Measurements from ENCODE around the gene COMMD7. TPM values are rescaled to one million over a fixed set of nuclear protein-coding genes. Genes with fewer than 3 reads are reported as not detected.
A peak's percentile ranks its signal among the peaks of the same experiment; 100 is the strongest.

COMMD7 gene
- polyA plus RNA-seq (2012; ENCODE audit: insufficient read depth, insufficient read length) = 41.9 TPM

- DNase-seq (ENCODE audit: low read depth, low spot score) = peak; percentile 44
- H3K4me3 ChIP-seq (ENCODE audit: low read length) = peak within 1 kb of the TSS; percentile 65
Measured at GRCh38 chr20:32743237-32744112, at the start of gene COMMD7. Gene COMMD7 (minus strand): TSS chr20:32743467. CDS start chr20:32743391, 76 bp downstream.

DNA sequence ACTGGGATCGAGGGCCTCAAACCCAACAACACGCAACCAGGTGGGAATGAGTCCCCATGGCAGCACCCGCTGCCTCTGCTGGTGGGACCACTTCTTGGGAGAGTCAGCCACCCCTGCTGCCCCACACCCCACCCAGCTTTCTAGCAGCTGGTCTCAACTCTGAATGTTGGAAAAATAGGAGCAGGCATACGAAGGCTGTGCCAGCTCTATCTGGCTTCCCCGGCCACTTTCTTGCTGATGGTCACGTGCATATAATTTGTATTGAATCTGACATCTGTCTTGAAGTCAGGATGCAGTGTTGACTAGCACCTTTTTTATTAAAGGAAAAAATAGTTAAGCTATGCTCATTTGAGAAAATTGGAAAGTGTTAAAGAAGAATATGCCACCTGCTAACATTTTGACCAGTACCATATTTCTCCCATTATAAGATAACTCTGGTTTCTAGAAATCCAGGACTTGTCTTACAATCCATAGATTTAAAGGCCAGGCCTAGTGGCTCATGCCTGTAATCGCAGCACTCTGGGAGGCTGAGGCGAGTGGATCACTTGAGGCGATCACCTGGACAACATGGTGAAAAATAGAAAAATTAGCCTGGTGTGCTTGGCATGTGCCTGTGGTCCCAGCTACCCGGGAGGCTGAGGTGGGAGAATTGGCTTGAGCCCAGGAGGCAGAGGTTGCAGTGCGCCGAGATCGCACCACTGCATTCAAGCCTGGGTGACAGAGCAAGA, 49.6 kb upstream of the COMMD7 start:
- no peak for DNase-seq (ENCODE audit: low read depth, low spot score)
- no peak overlapping the region for H3K4me3 ChIP-seq (ENCODE audit: low read length)

GRCh38 chr20:32792316-32792715, 49.0 kb upstream of the COMMD7 start:
- H3K4me3 ChIP-seq (ENCODE audit: low read length) = no peak overlapping the region
- no peak for DNase-seq (ENCODE audit: low read depth, low spot score)

DNA sequence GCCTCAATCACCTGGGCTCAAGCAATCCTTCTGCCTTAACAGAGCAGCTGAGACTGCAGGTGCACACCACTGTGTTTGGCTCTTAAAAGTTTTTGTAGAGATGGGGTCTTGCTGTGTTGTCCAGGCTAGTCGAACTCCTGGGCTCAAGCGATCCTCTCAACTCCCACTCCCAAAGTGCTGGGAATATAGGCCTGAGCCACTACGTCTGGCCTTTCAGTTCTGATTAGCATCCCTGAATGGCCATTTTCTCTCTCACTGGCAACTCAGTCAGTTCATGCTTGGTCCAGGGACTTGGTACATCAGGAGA, 47.4 kb upstream of the COMMD7 start:
- DNase-seq (ENCODE audit: low read depth, low spot score) = no peak
- no peak overlapping the region for H3K4me3 ChIP-seq (ENCODE audit: low read length)

DNA sequence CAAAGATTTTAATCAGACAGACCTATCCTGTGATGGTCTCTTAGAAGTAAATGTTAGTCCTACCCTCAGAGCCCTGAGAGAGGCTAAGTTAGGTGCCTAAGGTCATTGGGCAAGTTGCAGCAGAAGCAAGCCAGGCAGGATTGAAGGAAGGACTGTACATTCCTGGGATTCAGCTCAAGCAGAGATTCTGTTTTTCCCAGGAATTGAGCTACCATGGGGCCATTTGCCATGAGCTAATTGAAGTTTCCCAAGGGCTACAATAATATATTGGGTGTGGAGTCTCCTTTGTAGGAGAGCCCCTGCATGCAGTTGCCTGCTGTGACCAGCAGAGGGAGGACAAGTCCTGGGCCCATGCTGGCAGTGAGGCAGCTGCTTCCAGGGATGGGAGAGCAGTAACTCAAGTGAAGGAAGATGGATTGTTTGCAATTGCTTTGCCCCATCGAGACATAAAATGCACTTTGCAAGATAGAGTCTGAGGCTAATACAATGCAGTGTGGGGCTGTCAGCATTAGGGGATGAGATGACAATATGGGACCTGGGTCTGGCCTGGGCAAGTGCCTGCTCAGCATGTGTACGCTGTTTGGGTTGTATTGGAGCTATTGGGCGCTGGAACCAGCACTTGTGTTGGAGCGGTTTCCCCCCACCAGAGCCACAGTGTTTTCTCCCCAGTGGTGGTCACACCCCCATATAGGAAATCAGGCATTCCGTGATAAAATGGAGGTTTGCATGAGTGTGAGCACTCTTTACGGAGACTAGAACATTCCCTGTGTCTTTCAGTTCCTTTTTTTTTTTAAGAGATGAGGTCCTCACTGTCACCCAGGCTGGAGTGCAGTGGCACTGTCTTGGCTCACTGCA, 46.9 kb upstream of the COMMD7 start:
- DNase-seq (ENCODE audit: low read depth, low spot score) = peak; percentile 64
- H3K4me3 ChIP-seq (ENCODE audit: low read length) = no peak overlapping the region

DNA sequence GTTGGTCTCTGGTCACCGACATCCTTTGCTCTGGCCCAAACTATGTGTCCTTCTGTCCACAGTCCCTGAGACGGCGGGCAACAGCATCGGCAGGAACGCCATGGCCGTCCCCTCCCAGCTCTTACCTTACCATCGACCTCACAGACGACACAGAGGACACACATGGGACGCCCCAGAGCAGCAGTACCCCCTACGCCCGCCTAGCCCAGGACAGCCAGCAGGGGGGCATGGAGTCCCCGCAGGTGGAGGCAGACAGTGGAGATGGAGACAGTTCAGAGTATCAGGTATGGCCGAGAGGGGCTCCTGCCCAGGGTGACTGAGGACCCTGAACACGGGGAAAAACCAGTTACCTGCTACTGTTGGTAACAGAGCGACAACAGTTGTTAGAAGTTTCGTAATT, 43.9 kb upstream of the COMMD7 start:
- DNase-seq (ENCODE audit: low read depth, low spot score) = no peak
- no peak overlapping the region for H3K4me3 ChIP-seq (ENCODE audit: low read length)

DNA sequence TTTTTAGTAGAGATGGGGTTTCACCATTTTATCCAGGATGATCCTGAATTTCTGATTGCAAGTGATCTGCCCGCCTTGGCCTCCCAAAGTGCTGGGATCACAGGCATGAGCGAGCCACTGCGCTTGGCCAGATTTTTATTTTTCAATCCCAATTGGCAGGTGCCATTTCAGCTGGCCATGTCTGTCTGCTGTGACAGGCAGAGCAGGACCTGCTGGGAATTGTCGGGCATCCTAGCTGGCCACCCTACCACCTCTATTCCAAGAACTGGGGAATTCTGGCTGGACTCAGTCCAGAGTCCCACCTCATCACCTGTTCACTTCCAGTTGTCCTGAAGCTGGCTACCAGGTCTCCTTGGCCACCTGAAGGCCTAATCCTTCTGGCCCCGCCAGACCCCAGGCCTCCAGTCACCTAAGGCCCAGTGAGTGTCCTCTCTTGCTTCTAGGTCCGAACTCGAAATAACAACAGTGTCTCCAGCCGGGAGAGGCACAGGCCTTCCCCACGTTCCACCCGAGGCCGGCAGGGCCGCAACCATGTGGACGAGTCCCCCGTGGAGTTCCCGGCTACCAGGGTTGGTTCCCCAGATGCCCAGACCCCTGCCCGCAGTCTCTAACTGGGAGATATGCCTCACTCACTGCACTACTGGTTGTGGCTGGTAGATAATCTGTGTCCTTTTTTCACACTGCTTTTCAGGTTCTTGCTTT, 42.9 kb upstream of the COMMD7 start:
- no peak overlapping the region for H3K4me3 ChIP-seq (ENCODE audit: low read length)

GRCh38 chr20:32784369-32785080, 41.3 kb upstream of the COMMD7 start:
- no peak for DNase-seq (ENCODE audit: low read depth, low spot score)

More for the DNA sequence above, 42.9 kb upstream of the COMMD7 start:
- DNase-seq (ENCODE audit: low read depth, low spot score) = no peak

GRCh38 chr20:32780749-32781655, 37.7 kb upstream of the COMMD7 start:
- H3K4me3 ChIP-seq (ENCODE audit: low read length) = no peak overlapping the region
- no peak for DNase-seq (ENCODE audit: low read depth, low spot score)

More at GRCh38 chr20:32784369-32785080, 41.3 kb upstream of the COMMD7 start:
- H3K4me3 ChIP-seq (ENCODE audit: low read length) = no peak overlapping the region

GRCh38 chr20:32780278-32780677, 37.0 kb upstream of the COMMD7 start:
- H3K4me3 ChIP-seq (ENCODE audit: low read length) = no peak overlapping the region
- no peak for DNase-seq (ENCODE audit: low read depth, low spot score)

GRCh38 chr20:32779500-32780211, 36.4 kb upstream of the COMMD7 start:
- no peak overlapping the region for H3K4me3 ChIP-seq (ENCODE audit: low read length)
- DNase-seq (ENCODE audit: low read depth, low spot score) = no peak

DNA sequence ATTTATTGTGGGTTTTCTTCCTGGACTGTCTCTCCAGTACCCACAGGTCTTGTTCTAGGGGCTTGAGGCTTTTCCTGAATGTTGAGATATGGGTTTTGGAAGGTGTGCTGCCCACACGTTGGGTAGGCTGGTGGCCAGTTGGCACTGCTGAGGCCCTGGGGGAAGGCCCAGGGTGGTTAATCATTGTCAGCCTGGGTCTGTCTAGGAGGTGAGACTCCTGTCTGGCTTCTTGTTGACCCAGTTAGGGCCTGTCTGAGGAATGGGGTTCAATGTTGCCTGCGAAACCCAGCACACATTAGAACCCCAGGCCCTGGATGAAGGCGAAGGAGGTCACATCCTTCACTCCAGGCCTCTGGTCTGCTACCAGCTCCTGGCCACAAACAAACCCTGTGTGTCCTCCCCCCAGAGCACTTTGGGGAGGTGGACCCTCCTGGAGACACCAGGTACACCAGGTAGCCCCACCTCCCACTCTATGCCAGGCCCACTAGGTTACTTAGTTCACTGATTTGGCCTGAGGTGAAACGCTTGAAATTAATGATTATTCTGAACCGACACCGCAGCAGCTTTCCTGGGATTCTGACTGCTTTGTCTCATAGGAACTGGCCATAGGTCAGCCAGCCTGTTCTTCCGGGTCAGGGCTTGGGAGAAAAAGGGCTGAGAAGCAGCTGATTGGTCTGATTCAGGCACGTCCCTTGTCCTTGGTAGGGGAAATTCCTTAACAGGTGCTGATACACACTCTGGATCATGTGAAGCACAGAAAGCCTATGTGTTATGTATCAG, 34.1 kb upstream of the COMMD7 start:
- H3K4me3 ChIP-seq (ENCODE audit: low read length) = no peak overlapping the region
- DNase-seq (ENCODE audit: low read depth, low spot score) = no peak

DNA sequence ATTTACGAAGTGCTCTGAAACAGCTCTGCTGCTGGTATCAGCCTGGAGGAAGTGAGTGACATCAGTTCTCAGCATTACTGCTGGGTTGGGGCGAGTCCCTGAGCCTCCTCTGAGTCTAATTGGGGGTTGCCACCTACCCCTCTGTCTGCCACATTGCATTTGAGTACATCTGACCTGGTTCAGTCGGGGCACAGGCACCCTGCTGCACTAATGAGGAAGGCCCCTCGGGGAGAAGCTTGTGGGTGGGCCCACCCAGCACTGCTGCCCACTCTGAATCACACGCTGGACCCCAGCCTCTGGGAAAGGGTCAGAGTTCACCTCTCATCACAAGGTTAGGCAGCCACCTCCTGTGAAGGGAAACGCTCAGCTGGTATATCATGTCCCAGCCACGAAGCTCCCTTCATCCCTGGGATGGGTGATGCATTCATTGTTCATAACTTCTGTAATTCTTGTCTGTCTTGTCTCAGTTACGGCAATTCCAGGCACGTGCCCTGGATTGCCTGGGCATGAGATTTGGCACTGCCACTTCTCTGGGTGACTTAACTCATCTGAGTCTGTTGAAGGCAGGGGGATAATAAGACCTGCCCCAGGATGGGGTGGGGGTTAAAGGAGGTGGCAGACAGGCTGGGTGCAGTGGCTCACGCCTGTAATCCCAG, 32.2 kb upstream of the COMMD7 start:
- DNase-seq (ENCODE audit: low read depth, low spot score) = no peak

DNA sequence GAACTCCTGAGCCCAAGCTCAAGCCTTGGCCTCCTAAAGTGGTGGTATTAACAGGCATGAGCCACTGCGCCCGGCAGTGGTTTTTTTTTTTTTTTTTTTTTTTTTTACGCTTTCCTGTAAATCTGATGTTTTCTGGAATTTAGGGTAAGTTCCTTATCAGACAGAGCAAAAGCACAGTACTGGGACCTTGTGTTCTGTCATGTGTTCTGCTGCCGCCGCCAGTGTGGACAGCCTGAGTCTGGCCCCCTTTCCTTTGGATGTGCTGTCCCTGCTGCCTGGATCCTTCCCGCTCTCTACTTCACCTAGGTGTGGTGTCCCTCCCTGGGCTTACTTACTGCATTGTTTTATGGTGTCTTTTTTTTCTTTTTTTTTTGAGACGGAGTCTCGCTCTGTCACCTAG, 30.6 kb upstream of the COMMD7 start:
- no peak for DNase-seq (ENCODE audit: low read depth, low spot score)
- H3K4me3 ChIP-seq (ENCODE audit: low read length) = no peak overlapping the region

More for the DNA sequence above, 32.2 kb upstream of the COMMD7 start:
- H3K4me3 ChIP-seq (ENCODE audit: low read length) = no peak overlapping the region

- no peak for DNase-seq (ENCODE audit: low read depth, low spot score)
- H3K4me3 ChIP-seq (ENCODE audit: low read length) = no peak overlapping the region
Measured at GRCh38 chr20:32773223-32773622, 30.0 kb upstream of the COMMD7 start.

DNA sequence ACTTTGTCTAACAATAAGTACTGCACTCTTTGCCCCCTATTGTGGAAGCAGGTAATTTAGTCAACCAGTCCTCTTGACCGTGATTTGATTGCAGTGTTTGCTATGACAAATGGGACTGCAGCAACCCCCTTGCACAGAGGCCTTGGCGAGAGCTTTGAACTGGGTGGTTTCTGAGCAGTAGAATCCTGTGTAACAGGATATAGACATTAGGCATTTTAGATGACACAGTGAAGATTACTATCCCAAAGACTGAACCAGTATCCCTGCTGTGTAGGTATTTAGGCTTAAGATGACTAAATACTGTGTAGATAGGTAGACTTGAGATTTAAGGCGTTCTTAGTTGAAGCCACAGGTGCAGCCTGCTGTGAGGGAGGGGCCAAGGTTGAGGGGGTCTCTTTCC, 28.8 kb upstream of the COMMD7 start:
- no peak overlapping the region for H3K4me3 ChIP-seq (ENCODE audit: low read length)
- DNase-seq (ENCODE audit: low read depth, low spot score) = no peak
